Keratinocyte (primary cell): ENCODE results near the gene ZNF32. TPM values are rescaled to one million over a fixed set of nuclear protein-coding genes. Genes with fewer than 3 reads are reported as not detected.

Source experiments
- DNase-seq: peaks from one replicate; pipeline ENCODE4 v3.0.0-alpha.2; 2011; ENCODE audit warnings: low read depth, missing footprints, low spot score
- FAIRE-seq: peaks from 2 replicates; lab custom pipeline; 2011; peaks lifted over from hg19 to GRCh38; lab: Jason Lieb, UNC
- H2AFZ ChIP-seq: 2 replicates; pipeline ENCODE4 v1.6.0; 2012; ENCODE audit warnings: low read length, control low read depth, inconsistent platforms; ENCODE audit not compliant: control insufficient read depth
- H3K27ac ChIP-seq: 2 replicates; pipeline ENCODE4 v1.5.1; 2011; ENCODE audit warnings: low read length; ENCODE audit not compliant: control insufficient read depth, insufficient read depth
- H3K27me3 ChIP-seq: 3 replicates; pipeline ENCODE4 v1.6.0; 2011; ENCODE audit warnings: low read length; ENCODE audit not compliant: control insufficient read depth, insufficient read depth; ENCODE audit errors: extremely low read depth
- H3K36me3 ChIP-seq, 2 experiments: 2 replicates in 1 of 2; 3 replicates in 1 of 2; pipeline ENCODE4 v1.5.1; 2011; ENCODE audit warnings: low read length in 2 of 2, mild to moderate bottlenecking in 1 of 2; ENCODE audit not compliant: control insufficient read depth in 2 of 2, insufficient read depth in 2 of 2; ENCODE audit errors: extremely low read depth in 1 of 2
- H3K4me1 ChIP-seq: 3 replicates; pipeline ENCODE4 v1.5.1; 2011; ENCODE audit warnings: low read length; ENCODE audit not compliant: control insufficient read depth, insufficient read depth; ENCODE audit errors: extremely low read depth
- H3K4me2 ChIP-seq: 3 replicates; pipeline ENCODE4 v1.6.0; 2011; ENCODE audit warnings: low read depth, low read length; ENCODE audit not compliant: control insufficient read depth, insufficient read depth; ENCODE audit errors: extremely low read depth
- H3K4me3 ChIP-seq, 3 experiments: fragments of 200-600 bp in 1 of 3; sonication (generic) in 1 of 3; 2 replicates in 2 of 3; 3 replicates in 1 of 3; pipeline ENCODE4 v1.5.1; 2011 to 2016; ENCODE audit warnings: low read length in 3 of 3, mild to moderate bottlenecking in 3 of 3, control low read depth in 2 of 3, inconsistent platforms in 1 of 3, low read depth in 1 of 3, mixed read lengths in 1 of 3, mixed run types in 1 of 3, moderate library complexity in 1 of 3; ENCODE audit not compliant: control insufficient read depth in 2 of 3, insufficient read depth in 2 of 3; ENCODE audit errors: extremely low read depth in 1 of 3
- H3K79me2 ChIP-seq: 2 replicates; pipeline ENCODE4 v1.6.0; 2012; ENCODE audit warnings: low read length; ENCODE audit not compliant: control insufficient read depth, insufficient read depth
- H3K9ac ChIP-seq: 3 replicates; pipeline ENCODE4 v1.6.0; 2011; ENCODE audit warnings: low read length; ENCODE audit not compliant: control insufficient read depth, insufficient read depth; ENCODE audit errors: extremely low read depth
- H3K9me1 ChIP-seq: 3 replicates; pipeline ENCODE4 v1.6.0; 2011; ENCODE audit warnings: low read length; ENCODE audit not compliant: control insufficient read depth, insufficient read depth; ENCODE audit errors: extremely low read depth
- H3K9me3 ChIP-seq: 2 replicates; pipeline ENCODE4 v1.5.1; 2012; ENCODE audit warnings: low read depth, low read length; ENCODE audit not compliant: control insufficient read depth
- H4K20me1 ChIP-seq: 3 replicates; pipeline ENCODE4 v1.6.0; 2011; ENCODE audit warnings: low read length; ENCODE audit not compliant: control insufficient read depth, insufficient read depth; ENCODE audit errors: extremely low read depth
- EZH2 ChIP-seq: IDR thresholded peaks from one replicate; pipeline ENCODE4 v1.6.1; 2012; ENCODE audit warnings: inconsistent platforms, mild to moderate bottlenecking, low read length, moderate library complexity
- dilution Hi-C: fragments of 300-500 bp; cut with MboI; formaldehyde crosslinking; loops from one replicate; pipeline ENCODE4 v1.7.0; 2020; ENCODE audit warnings: low sequenced_read_pairs; ENCODE audit not compliant: extremely low pct_ligation_motif_present
- polyA plus RNA-seq, 5 experiments: library from polyadenylated mRNA; depleted of rRNA in 3 of 5; stranded (reverse) in 3 of 5; stranded (forward) in 1 of 5; unstranded in 1 of 5; fragments of >200 nt; gene quantifications; 1 replicate in 1 of 5; 2 replicates in 3 of 5; 3 replicates in 1 of 5; pipeline versions ENCODE4 v1.2.1 to v1.2.3, GENCODE V29; 2011 to 2012; ENCODE audit warnings: missing spikeins in 2 of 5, low read depth in 1 of 5, low replicate concordance in 1 of 5
- TF ChIP-seq, protein P1 (sequence below), 3 experiments: IDR thresholded peaks in 1 of 3; conservative IDR thresholded peaks in 1 of 3; optimal IDR thresholded peaks in 1 of 3; 2 replicates in 2 of 3; 3 replicates in 1 of 3; pipeline versions ENCODE3 to v1.5.1; 2011; ENCODE audit warnings: low read length in 3 of 3, mild to moderate bottlenecking in 3 of 3, moderate library complexity in 2 of 3, control low read depth in 1 of 3, inconsistent platforms in 1 of 3; ENCODE audit not compliant: insufficient read depth in 2 of 3; ENCODE audit errors: extremely low read depth in 1 of 3

Gene ZNF32
- polyA plus RNA-seq, 1 donor (not counting 4 experiments of a cell fraction or from before 2014, with no cell fraction given) = 25.6 TPM

DNA sequence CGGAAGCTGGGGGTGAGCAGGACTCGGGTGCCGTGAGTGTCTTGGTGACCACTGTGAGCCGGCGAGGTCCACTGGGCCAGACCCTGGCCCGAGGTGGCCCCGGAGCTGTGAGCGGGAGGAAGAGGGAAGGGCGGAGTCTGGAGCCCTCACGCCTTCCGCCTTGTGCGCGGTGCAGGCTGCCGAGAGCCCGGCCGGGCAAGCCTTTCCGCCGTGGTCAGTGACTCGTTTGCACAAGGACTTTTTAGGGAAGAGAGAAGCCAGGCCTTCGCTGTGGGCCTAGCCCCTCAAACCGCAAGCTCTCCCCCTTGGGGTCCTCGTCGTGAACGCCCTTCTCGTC, 40.9 kb upstream of the ZNF32 start:
- Histone ChIP-seq H3K9me1 (no peaks in the 10 kb centered on the region), H3K79me2 (no peaks in the 10 kb centered on the region), H3K4me3 (peak overlapping the region; percentile 37 to 64 (median 60)), H3K9ac (peak overlapping the region; percentile 22), H3K9me3 (no peaks in the 10 kb centered on the region), H3K27ac (no peak overlapping the region), H3K4me2 (peak overlapping the region; percentile 87), H4K20me1 (no peaks in the 10 kb centered on the region), H2AFZ (peak overlapping the region; percentile 89), H3K4me1 (peaks cover 9% of the 10 kb centered on the region), H3K27me3 (no peaks in the 10 kb centered on the region), H3K36me3 (no peaks in the 10 kb centered on the region)
- dilution Hi-C loops = no loop called here
- DNase-seq (no peak), FAIRE-seq (no peak)
- TF ChIP-seq EZH2 = no peak
- TF ChIP-seq, protein P1, sequence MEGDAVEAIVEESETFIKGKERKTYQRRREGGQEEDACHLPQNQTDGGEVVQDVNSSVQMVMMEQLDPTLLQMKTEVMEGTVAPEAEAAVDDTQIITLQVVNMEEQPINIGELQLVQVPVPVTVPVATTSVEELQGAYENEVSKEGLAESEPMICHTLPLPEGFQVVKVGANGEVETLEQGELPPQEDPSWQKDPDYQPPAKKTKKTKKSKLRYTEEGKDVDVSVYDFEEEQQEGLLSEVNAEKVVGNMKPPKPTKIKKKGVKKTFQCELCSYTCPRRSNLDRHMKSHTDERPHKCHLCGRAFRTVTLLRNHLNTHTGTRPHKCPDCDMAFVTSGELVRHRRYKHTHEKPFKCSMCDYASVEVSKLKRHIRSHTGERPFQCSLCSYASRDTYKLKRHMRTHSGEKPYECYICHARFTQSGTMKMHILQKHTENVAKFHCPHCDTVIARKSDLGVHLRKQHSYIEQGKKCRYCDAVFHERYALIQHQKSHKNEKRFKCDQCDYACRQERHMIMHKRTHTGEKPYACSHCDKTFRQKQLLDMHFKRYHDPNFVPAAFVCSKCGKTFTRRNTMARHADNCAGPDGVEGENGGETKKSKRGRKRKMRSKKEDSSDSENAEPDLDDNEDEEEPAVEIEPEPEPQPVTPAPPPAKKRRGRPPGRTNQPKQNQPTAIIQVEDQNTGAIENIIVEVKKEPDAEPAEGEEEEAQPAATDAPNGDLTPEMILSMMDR (optimal IDR thresholded peaks at IDR 0.05 in 1 of 3, IDR thresholded peaks at IDR 0.05 in 1 of 3, conservative IDR thresholded peaks at IDR 0.05 in 1 of 3; ENCODE audit: extremely low read depth in 1 of 3, insufficient read depth in 2 of 3, low read length in 3 of 3) = no peak

DNA sequence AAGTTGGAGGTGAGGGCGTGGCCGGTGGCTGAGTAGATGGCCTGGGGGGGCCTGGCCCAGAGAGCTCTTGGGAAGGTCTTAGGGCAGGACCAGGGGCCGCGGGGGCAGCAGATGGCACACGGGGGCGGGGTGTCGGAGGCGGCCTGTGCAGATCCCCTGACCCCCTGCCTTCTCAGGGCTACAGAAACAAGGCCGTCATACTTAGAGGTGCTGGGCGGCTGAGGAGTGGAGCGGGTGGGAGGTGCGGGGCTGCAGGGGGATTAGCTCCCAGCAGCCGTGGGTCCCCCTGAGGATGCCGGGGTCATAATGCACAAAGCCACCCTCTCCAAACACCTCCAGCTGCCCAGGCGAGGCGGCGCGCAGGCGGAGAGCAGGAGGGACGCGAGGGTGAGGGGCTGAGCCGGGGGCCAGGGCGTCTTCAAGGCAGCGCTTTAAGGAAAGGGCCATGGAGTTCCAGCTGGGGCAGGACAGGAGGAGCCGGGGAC, 40.4 kb upstream of the ZNF32 start:
- H3K9me3 ChIP-seq = no peaks in the 10 kb centered on the region
- FAIRE-seq = no peak
- no peaks in the 10 kb centered on the region for H3K79me2 ChIP-seq
- H3K4me3 ChIP-seq = peak overlapping the region in 2 of 3 experiments; percentile 37 to 60
- H3K36me3 ChIP-seq = no peaks in the 10 kb centered on the region
- peak overlapping the region; percentile 87 for H3K4me2 ChIP-seq
- H3K9ac ChIP-seq = no peak overlapping the region
- no peak overlapping the region for H3K27ac ChIP-seq
- no peaks in the 10 kb centered on the region for H3K9me1 ChIP-seq
- H4K20me1 ChIP-seq = no peaks in the 10 kb centered on the region
- peak overlapping the region; percentile 89 for H2AFZ ChIP-seq
- H3K27me3 ChIP-seq = no peaks in the 10 kb centered on the region
- TF ChIP-seq EZH2 = no peak
- TF ChIP-seq, protein P1 (optimal IDR thresholded peaks at IDR 0.05 in 1 of 3, IDR thresholded peaks at IDR 0.05 in 1 of 3, conservative IDR thresholded peaks at IDR 0.05 in 1 of 3; ENCODE audit: extremely low read depth in 1 of 3, insufficient read depth in 2 of 3, low read length in 3 of 3) = no peak
- dilution Hi-C loops = no loop called here
- no peak for DNase-seq
- peaks cover 9% of the 10 kb centered on the region for H3K4me1 ChIP-seq
